Loucy (cell line): Measurements from ENCODE around the gene SLC39A11.

Source experiments
- EZH2phosphoT487 ChIP-seq: fragments of 200-600 bp; IDR thresholded peaks from 2 replicates; pipeline ENCODE4 v1.6.1; 2018; ENCODE audit warnings: antibody characterized with exemption, mild to moderate bottlenecking, moderate library complexity, borderline replicate concordance
- TF ChIP-seq, protein P1 (sequence below): fragments of 200-600 bp; sonication (generic); conservative IDR thresholded peaks from 2 replicates; pipeline ENCODE4 v1.5.1; 2014; ENCODE audit warnings: mild to moderate bottlenecking, antibody characterized with exemption, low read length

DNA sequence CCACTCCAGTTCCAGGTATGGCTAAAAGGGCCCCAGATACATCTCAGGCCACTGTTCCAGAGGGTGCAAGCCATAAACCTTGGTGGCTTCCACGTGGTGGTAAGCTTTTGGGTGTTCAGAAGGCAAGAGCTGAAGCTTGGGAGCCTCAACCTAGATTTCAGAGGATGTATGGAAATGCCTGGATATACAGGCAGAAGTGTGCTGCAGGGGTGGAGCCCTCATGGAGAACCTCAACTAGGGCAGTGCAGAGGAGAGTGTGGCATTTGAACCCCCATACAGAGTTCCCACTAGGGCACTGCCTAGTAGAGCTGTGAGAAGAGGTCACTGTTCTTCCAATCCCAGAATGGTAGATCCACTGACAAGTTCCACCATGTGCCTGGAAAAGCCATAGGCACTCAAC lies 267.3 kb downstream of the SLC39A11 start:
- TF ChIP-seq, protein P1, sequence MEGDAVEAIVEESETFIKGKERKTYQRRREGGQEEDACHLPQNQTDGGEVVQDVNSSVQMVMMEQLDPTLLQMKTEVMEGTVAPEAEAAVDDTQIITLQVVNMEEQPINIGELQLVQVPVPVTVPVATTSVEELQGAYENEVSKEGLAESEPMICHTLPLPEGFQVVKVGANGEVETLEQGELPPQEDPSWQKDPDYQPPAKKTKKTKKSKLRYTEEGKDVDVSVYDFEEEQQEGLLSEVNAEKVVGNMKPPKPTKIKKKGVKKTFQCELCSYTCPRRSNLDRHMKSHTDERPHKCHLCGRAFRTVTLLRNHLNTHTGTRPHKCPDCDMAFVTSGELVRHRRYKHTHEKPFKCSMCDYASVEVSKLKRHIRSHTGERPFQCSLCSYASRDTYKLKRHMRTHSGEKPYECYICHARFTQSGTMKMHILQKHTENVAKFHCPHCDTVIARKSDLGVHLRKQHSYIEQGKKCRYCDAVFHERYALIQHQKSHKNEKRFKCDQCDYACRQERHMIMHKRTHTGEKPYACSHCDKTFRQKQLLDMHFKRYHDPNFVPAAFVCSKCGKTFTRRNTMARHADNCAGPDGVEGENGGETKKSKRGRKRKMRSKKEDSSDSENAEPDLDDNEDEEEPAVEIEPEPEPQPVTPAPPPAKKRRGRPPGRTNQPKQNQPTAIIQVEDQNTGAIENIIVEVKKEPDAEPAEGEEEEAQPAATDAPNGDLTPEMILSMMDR: no peak
- TF ChIP-seq EZH2phosphoT487: no peak
